ENCODE data around the gene LRRK1. TPM values are rescaled to one million over a fixed set of nuclear protein-coding genes. Genes with fewer than 3 reads are reported as not detected.

Gene LRRK1
- polyA plus RNA-seq, 5 donors = 1.5 to 3.0 (median 2.8) TPM

- DNase-seq = no peak
Measured at GRCh38 chr15:101043911-101044624, 124.9 kb downstream of the LRRK1 start.

GRCh38 chr15:101044625-101045235, 125.6 kb downstream of the LRRK1 start:
- no peak for DNase-seq

GRCh38 chr15:101045236-101045646, 126.1 kb downstream of the LRRK1 start:
- peak in 1 of 2 donors; percentile 59 for DNase-seq

GRCh38 chr15:101045835-101046691, 126.9 kb downstream of the LRRK1 start:
- DNase-seq = no peak

GRCh38 chr15:101046826-101047225, 127.7 kb downstream of the LRRK1 start:
- DNase-seq = no peak

GRCh38 chr15:101047301-101047781, 128.2 kb downstream of the LRRK1 start:
- DNase-seq = no peak

- no peak for DNase-seq
Measured at GRCh38 chr15:101048176-101048575, 129.0 kb downstream of the LRRK1 start.

- DNase-seq = no peak
Measured at GRCh38 chr15:101048581-101049030, 129.4 kb downstream of the LRRK1 start.

- no peak for DNase-seq
Measured at GRCh38 chr15:101049282-101049681, 130.1 kb downstream of the LRRK1 start.

- DNase-seq = no peak
Measured at GRCh38 chr15:101049856-101050622, 130.9 kb downstream of the LRRK1 start.

- DNase-seq = no peak
Measured at GRCh38 chr15:101050623-101051290, 131.6 kb downstream of the LRRK1 start.

GRCh38 chr15:101051291-101052030, 132.3 kb downstream of the LRRK1 start:
- no peak for DNase-seq

GRCh38 chr15:101052031-101052620, 133.0 kb downstream of the LRRK1 start:
- DNase-seq = no peak

GRCh38 chr15:101052681-101053121, 133.5 kb downstream of the LRRK1 start:
- no peak for DNase-seq

- DNase-seq = no peak
Measured at GRCh38 chr15:101053261-101053660, 134.1 kb downstream of the LRRK1 start.

- DNase-seq = no peak
Measured at GRCh38 chr15:101054116-101054515, 135.0 kb downstream of the LRRK1 start.

GRCh38 chr15:101054991-101055390, 135.8 kb downstream of the LRRK1 start:
- DNase-seq = no peak

GRCh38 chr15:101055411-101055810, 136.3 kb downstream of the LRRK1 start:
- DNase-seq = no peak
